ENCODE measurements around the gene RYR1.

- TF ChIP-seq CTCF (IDR thresholded peaks at IDR 0.05; ENCODE audit: insufficient read depth, low read length): no peak
- TF ChIP-seq POLR2AphosphoS5 (IDR thresholded peaks at IDR 0.05; ENCODE audit: low read depth): no peak
- no peak for TF ChIP-seq REST (IDR thresholded peaks at IDR 0.05; ENCODE audit: insufficient replicate concordance, low read depth)
- TF ChIP-seq SPI1 (IDR thresholded peaks at IDR 0.05; ENCODE audit: borderline replicate concordance, low read depth): no peak
Observed at GRCh38 chr19:38626401-38626800, 192.9 kb downstream of the RYR1 start.

Data from HL-60 (cell line).